ENCODE results near the gene ARSJ. TPM values are rescaled to one million over a fixed set of nuclear protein-coding genes. Genes with fewer than 3 reads are reported as not detected.

ARSJ gene
- total and polyA plus RNA-seq, 2 donors = 5.5 to 20.6 TPM

- H3K4me1 ChIP-seq (ENCODE audit: insufficient read depth) = no peaks in the 10 kb centered on the region
- no peak for DNase-seq (ENCODE audit: extremely low spot score)
- 96% methylated on average over 1 of the region's 1 CpG for WGBS
- H3K4me3 ChIP-seq (ENCODE audit: low read depth, low read length) = no peak overlapping the region
- H3K27ac ChIP-seq (ENCODE audit: low read depth) = no peak overlapping the region
- H3K36me3 ChIP-seq (ENCODE audit: insufficient read depth) = no peaks in the 10 kb centered on the region
These were observed 94.8 kb downstream of the ARSJ start for GRCh38 chr4:113884655-113885054.

DNA sequence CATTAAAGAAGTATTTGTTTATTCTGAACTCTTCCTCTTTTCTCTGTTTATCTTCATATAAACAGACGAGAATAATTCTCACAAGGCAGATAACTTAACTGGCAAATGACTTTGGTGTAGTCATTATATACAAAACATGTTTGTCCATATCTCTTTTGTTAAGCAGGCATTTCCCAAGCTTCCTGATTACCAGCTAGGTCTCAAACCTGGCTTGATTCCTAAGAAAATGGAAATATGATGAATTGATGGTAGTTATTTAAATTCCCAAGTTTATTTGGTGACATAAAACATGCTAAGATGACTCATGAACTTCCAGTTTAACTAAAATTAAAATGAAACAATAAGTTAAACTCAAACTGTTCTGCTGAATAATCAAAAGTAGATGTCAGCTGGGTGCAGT is 96.8 kb downstream of the ARSJ start:
- no peak overlapping the region for H3K4me3 ChIP-seq (ENCODE audit: low read depth, low read length)
- H3K4me1 ChIP-seq (ENCODE audit: insufficient read depth) = no peaks in the 10 kb centered on the region
- WGBS = 36% methylated on average over 1 of the region's 1 CpG
- no peaks in the 10 kb centered on the region for H3K36me3 ChIP-seq (ENCODE audit: insufficient read depth)
- no peak for DNase-seq (ENCODE audit: extremely low spot score)
- no peak overlapping the region for H3K27ac ChIP-seq (ENCODE audit: low read depth)

DNA sequence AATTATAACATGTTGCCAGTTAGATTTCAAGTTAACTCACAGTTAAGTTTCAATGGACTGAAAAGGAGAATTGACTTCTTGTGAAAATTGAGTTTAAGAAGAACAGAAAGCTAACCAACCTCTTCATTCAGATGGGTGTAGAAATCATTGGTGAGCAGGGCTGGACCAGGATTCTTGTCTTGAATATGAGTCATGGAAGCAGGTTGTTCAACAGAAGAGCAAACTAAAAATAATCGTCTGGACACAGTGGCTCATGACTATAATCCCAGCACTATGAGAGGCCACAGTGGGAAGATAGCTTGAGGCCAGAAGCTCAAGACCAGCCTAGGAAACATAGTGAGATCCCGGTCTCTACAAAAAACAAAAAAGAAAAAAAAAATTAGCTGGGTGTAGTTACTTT is 98.2 kb downstream of the ARSJ start:
- H3K27ac ChIP-seq (ENCODE audit: low read depth) = no peak overlapping the region
- no peaks in the 10 kb centered on the region for H3K4me1 ChIP-seq (ENCODE audit: insufficient read depth)
- no peak for DNase-seq (ENCODE audit: extremely low spot score)
- WGBS = 67% methylated on average over 2 of the region's 2 CpGs
- no peak overlapping the region for H3K4me3 ChIP-seq (ENCODE audit: low read depth, low read length)
- H3K36me3 ChIP-seq (ENCODE audit: insufficient read depth) = no peaks in the 10 kb centered on the region

DNA sequence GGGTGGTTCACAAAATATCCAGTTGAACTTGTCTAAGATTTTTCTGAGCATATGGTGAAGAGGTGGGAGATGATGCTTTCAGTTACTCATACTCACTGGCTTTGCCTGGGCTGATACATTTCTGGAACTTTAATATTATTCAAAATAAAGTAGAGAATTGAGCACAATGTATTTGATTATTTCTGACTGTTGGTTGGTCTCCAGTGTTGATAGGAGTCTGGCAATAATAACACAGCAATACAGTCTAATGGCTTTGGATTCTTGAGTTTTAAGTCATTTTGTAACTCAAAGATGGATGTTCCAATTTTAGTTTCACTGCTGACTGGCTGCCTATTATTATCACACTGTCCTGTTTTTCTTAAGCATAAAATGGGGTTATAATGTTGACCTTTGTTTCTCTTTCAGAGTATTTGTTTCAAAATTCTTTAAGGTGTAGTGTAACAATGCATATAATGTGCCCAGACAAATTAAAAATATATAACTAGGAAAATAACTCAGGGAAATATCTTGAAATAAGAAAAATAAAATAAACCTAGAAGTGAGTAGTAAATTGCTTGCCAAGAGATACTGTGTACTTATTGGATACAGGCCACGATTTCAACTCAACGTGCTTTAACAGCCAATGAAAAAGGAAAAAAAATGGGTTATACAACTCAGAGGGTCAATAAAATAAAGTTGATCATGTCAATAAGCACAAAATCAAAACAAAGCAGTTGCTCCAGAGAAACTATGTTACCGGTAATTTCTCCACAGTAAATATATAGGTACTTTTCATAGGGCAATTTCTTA is 99.0 kb downstream of the ARSJ start:
- Histone ChIP-seq H3K4me3 (ENCODE audit: low read depth, low read length) (no peak overlapping the region), H3K36me3 (ENCODE audit: insufficient read depth) (no peaks in the 10 kb centered on the region), H3K4me1 (ENCODE audit: insufficient read depth) (no peaks in the 10 kb centered on the region), H3K27ac (ENCODE audit: low read depth) (no peak overlapping the region)
- 56% methylated on average over 3 of the region's 3 CpGs for WGBS
- DNase-seq (ENCODE audit: extremely low spot score) = no peak

- Histone ChIP-seq H3K36me3 (ENCODE audit: insufficient read depth) (no peaks in the 10 kb centered on the region), H3K4me1 (ENCODE audit: insufficient read depth) (no peaks in the 10 kb centered on the region), H3K27ac (ENCODE audit: low read depth) (no peak overlapping the region), H3K4me3 (ENCODE audit: low read depth, low read length) (no peak overlapping the region)
- WGBS = 33% methylated on average over 3 of the region's 3 CpGs
- DNase-seq (ENCODE audit: extremely low spot score) = no peak
These were observed 100.8 kb downstream of the ARSJ start for GRCh38 chr4:113878668-113879067.

DNA sequence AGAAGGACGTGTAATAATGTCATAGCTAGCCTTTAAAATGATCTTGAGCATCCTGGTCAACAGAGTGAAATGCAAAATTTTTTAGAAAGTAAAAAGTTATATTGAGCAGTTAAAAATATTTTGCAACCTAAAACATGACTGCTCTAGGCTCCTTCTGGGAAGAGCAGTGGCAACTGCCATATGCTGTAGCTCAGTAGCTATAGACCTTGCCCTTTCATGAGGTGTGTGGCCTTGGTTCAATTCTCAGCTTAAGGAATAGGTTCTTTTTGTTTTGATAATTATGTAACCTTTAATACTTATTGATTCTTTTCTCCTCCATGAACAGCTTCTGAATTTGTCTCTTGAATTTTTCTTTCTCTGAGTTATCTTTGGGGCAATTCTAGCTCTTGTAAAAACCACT is 105.0 kb downstream of the ARSJ start:
- DNase-seq (ENCODE audit: extremely low spot score) = no peak
- no peak overlapping the region for H3K27ac ChIP-seq (ENCODE audit: low read depth)
- no peaks in the 10 kb centered on the region for H3K36me3 ChIP-seq (ENCODE audit: insufficient read depth)
- no peak overlapping the region for H3K4me3 ChIP-seq (ENCODE audit: low read depth, low read length)
- WGBS = 88% methylated on average over 1 of the region's 1 CpG
- H3K4me1 ChIP-seq (ENCODE audit: insufficient read depth) = no peaks in the 10 kb centered on the region

- Histone ChIP-seq H3K4me3 (ENCODE audit: low read depth, low read length) (no peak overlapping the region), H3K36me3 (ENCODE audit: insufficient read depth) (no peaks in the 10 kb centered on the region), H3K27ac (ENCODE audit: low read depth) (no peak overlapping the region), H3K4me1 (ENCODE audit: insufficient read depth) (no peaks in the 10 kb centered on the region)
- DNase-seq (ENCODE audit: extremely low spot score) = no peak
These were observed 105.9 kb downstream of the ARSJ start for GRCh38 chr4:113873508-113873907.

GRCh38 chr4:113872426-113873260 is 106.8 kb downstream of the ARSJ start:
- H3K36me3 ChIP-seq (ENCODE audit: insufficient read depth) = no peaks in the 10 kb centered on the region
- DNase-seq (ENCODE audit: extremely low spot score) = no peak
- no peak overlapping the region for H3K4me3 ChIP-seq (ENCODE audit: low read depth, low read length)
- 90% methylated on average over 5 of the region's 5 CpGs for WGBS
- H3K4me1 ChIP-seq (ENCODE audit: insufficient read depth) = no peaks in the 10 kb centered on the region
- no peak overlapping the region for H3K27ac ChIP-seq (ENCODE audit: low read depth)

DNA sequence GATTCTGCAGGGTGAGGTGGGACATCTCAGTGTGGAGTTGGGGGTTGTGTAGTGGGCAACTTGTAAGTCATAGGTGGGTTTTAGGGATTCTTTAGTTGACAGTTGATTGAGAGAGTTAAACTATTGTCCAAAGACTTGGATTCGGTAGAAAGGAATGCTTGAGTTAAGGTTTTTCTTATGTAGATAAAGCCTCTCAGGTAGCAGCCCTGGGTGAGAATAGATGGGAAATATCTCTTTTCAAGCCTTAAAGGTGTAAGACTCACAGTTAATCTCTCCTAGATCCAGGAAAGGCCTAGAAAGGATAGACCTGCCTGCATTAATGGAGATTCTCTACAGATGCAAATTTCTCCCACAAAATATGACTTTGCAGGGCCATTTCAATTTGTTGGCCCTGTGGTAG is 108.4 kb downstream of the ARSJ start:
- Histone ChIP-seq H3K4me1 (ENCODE audit: insufficient read depth) (no peaks in the 10 kb centered on the region), H3K27ac (ENCODE audit: low read depth) (no peak overlapping the region), H3K4me3 (ENCODE audit: low read depth, low read length) (no peak overlapping the region), H3K36me3 (ENCODE audit: insufficient read depth) (no peaks in the 10 kb centered on the region)
- 91% methylated on average over 1 of the region's 1 CpG for WGBS
- no peak for DNase-seq (ENCODE audit: extremely low spot score)

DNA sequence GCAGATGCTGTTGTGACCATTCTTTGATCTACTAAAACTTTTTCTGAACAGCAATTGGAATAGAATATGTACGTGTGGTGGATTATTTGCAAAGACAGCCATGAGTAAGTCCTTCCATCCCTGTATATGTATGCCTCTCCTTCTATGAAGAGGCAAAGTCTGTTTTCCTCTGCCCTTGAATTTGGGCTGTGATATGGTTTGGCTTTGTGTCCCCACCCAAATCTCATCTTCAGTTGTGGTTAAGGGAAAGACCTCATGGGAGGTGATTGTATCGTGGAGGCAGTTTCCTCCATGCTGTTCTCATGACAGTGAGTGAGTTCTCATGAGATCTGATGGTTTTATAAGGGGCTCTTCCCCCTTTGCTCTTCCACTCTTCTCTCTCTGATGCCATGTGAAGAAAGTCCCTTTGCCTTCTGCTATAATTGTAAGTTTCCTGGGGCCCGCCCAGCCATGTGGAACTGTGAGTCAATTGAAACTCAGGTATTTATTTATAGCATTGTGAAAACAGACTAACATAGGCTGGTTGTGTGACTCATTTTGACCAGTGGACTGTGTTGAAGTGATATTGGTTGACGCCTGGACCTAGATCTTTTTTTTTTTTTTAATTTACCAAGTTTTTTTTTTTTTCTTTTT is 109.6 kb downstream of the ARSJ start:
- DNase-seq (ENCODE audit: extremely low spot score) = no peak
- no peak overlapping the region for H3K4me3 ChIP-seq (ENCODE audit: low read depth, low read length)
- no peaks in the 10 kb centered on the region for H3K4me1 ChIP-seq (ENCODE audit: insufficient read depth)
- WGBS = 88% methylated on average over 4 of the region's 4 CpGs
- no peaks in the 10 kb centered on the region for H3K36me3 ChIP-seq (ENCODE audit: insufficient read depth)
- no peak overlapping the region for H3K27ac ChIP-seq (ENCODE audit: low read depth)

DNA sequence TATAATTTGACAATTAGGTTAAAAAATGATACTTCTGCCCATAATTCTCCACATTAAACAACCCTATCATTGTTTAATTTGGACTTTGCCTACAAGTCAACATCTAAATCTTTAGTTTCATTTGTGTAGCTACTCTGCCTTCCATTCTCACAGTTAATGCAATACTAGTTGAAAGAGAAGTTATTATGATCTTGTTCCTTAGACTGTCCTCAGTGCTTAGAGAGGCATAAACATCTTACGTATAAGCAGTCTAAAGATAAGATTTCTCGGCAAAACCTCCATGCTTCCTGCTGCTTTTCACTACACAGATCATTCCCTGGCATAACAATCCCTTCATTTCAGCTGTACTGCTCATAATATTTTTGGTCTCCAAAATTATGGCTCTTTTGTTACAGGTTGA is 112.8 kb downstream of the ARSJ start:
- DNase-seq (ENCODE audit: extremely low spot score) = no peak
- no peaks in the 10 kb centered on the region for H3K36me3 ChIP-seq (ENCODE audit: insufficient read depth)
- 54% methylated on average over 2 of the region's 2 CpGs for WGBS
- no peak overlapping the region for H3K27ac ChIP-seq (ENCODE audit: low read depth)
- H3K4me3 ChIP-seq (ENCODE audit: low read depth, low read length) = no peak overlapping the region
- no peaks in the 10 kb centered on the region for H3K4me1 ChIP-seq (ENCODE audit: insufficient read depth)

DNA sequence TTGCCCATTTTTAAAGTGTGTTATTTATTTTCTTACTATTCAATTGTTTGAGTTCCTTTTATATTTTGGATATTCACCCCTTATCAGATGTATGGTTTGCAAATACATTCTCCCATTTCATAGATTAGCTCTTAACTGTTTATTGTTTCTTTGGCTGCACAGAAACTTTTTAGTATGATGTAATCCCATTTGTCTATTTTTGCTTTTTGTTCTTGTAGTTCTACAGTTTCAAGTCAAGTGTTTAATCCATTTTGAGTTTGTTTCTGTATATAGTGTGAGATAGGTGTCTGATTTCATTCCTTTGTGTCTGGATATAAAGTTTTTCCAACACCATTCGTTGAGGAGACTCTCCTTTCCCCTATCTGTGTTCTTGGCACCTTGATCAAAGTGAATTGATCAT is 120.5 kb downstream of the ARSJ start:
- 58% methylated on average over 1 of the region's 1 CpG for WGBS
- Histone ChIP-seq H3K4me1 (ENCODE audit: insufficient read depth) (no peaks in the 10 kb centered on the region), H3K36me3 (ENCODE audit: insufficient read depth) (no peaks in the 10 kb centered on the region), H3K27ac (ENCODE audit: low read depth) (no peak overlapping the region), H3K4me3 (ENCODE audit: low read depth, low read length) (no peak overlapping the region)
- no peak for DNase-seq (ENCODE audit: extremely low spot score)

DNA sequence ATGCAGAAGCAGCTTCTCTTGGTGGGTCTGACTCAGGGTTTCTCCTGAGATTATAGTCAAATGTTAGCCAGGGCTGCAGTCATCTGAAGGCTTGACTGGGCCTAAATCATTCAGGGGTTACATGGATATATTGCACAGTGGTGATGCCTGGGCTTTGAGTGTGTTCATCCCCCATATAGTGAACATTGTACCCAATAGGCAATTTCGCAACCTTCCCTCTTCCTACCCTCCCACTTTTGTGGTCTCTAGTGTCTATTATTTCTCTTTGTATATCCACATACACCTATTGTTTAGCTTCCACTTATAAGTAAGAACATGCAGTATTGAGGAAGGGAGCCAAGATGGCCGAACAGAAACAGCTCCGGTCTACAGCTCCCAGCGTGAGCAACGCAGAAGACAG is 127.6 kb downstream of the ARSJ start:
- no peak for DNase-seq (ENCODE audit: extremely low spot score)
- H3K27ac ChIP-seq (ENCODE audit: low read depth) = no peak overlapping the region
- no peak overlapping the region for H3K4me3 ChIP-seq (ENCODE audit: low read depth, low read length)
- no peaks in the 10 kb centered on the region for H3K4me1 ChIP-seq (ENCODE audit: insufficient read depth)
- H3K36me3 ChIP-seq (ENCODE audit: insufficient read depth) = no peaks in the 10 kb centered on the region
- WGBS = 75% methylated on average over 5 of the region's 5 CpGs
